Stimulated activated CD4-positive, alpha-beta T cell treated with anti-CD3 and anti-CD28 coated beads, Interleukin-1b, Interleukin-23, amount 100 ng/mL, for 48 hours (primary cell): ENCODE results near the gene GABRB3.
"Not testable (repeated sequence)": the region's sequence is repeated elsewhere in the genome, so short reads cannot be mapped to it uniquely, and the experiment has no call there.

Experiments used
- DNase-seq: peaks from one replicate; pipeline ENCODE4 v3.0.0-alpha.2; 2020

GABRB3 gene

DNA sequence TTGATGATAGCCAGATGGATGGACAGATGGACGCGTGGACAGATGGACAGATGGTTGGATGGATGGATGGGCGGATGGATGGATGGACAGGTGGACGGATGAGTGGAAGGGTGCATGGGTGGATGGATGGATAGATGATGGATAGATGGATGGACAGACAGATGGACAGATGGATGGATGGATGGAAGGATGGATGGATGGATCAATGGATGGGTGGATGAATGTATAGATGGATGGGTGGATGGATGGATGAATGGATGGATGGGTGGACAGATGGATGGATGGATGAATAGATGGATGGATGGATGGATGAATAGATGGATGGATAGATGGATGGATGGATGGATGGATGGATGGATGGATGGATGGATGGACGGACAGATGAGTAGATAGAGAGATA lies 40.9 kb downstream of the GABRB3 start:
- DNase-seq = no peak

- no peak for DNase-seq
Measured at GRCh38 chr15:26729581-26729980, 43.3 kb downstream of the GABRB3 start.

- DNase-seq = no peak
Measured at GRCh38 chr15:26729030-26729429, 43.8 kb downstream of the GABRB3 start.

DNA sequence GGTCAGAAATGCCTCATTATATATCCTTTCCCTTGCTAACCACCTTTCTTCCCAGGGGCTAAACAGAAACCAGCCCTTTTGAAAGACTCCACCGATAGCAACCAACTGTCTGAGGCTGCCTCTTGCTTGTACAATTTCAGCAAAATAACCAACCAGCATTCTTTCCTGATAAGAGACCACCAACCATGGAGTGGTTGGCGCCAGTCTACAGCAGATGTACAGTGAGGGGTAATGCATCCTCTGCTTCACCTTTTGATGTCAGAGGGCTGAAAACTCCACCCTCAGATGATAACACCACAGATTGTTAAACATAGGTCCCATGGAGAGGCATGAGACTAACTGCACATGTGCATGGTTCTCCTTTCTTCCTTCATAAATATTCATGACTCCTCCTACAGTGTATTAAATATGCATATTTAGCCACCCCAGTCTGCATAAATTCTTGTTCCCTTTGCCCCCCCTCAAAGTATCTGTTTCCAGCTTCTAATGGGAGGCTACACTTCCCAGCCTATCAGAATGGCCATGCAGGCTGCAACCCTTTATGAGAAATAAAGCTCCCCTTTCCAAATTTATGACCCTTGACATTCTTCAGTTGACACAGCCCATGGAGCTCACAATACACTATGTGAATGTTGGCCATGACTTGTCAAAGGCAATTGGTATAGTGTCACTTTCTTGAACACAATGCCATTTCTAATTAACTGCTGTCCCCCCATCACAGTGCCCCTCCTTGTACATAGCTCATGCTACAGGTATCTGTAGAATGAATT lies 48.3 kb downstream of the GABRB3 start:
- no peak for DNase-seq

GRCh38 chr15:26722621-26723160 lies 50.2 kb downstream of the GABRB3 start:
- DNase-seq = no peak

GRCh38 chr15:26721232-26721967 lies 51.5 kb downstream of the GABRB3 start:
- no peak for DNase-seq

DNA sequence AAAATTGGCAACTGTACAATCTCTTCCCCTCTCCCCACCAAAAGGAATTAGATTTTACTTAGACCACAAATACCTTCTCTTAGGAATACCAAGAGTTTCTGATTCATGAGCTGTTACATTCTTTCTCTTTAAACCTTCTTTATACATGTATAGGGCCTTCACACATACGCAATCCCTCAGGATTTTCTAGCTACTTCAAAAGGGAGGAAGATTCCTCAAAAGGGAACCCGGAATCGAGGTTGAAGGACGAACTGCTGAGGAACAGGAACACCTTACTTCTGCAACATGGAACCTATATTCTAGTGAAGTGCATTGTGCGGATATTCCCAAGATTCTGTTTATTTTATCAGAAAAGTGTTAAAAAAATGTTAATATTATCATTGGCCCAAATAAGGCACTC lies 52.3 kb downstream of the GABRB3 start:
- DNase-seq = no peak

DNA sequence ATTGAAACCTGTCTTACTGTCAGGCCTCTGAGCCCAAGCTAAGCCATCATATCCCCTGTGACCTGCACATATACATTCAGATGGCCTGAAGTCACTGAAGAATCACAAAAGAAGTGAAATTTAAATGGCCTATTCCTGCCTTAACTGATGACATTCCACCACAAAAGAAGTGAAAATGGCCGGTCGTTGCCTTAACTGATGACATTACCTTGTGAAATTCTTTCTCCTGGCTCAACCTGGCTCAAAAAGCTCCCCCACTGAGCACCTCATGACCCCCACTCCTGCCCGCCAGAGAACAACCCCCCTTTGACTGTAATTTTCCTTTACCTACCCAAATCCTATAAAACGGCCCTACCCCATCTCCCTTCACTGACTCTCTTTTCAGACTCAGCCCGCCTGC lies 53.0 kb downstream of the GABRB3 start:
- DNase-seq = not testable (repeated sequence)

DNA sequence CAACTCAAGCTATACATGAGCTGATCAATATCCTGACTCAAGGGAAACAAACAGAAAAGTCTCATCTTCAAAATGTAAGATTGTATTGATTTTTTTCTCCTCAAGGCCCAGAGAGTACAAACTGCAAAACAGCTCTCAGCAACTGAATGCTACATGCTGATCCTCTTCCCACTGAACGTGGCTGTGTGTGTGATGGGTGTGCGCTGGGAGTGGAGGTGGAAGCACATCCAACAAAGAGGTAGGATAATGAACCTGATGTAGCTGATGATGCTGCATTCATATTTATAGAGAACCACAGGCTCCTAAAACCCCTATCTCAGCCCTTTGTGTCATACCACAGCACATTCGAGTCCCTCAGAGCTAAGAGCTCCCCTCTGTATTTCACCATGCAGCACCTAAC lies 56.8 kb downstream of the GABRB3 start:
- DNase-seq = no peak

GRCh38 chr15:26713498-26713897 lies 59.4 kb downstream of the GABRB3 start:
- DNase-seq = no peak

DNA sequence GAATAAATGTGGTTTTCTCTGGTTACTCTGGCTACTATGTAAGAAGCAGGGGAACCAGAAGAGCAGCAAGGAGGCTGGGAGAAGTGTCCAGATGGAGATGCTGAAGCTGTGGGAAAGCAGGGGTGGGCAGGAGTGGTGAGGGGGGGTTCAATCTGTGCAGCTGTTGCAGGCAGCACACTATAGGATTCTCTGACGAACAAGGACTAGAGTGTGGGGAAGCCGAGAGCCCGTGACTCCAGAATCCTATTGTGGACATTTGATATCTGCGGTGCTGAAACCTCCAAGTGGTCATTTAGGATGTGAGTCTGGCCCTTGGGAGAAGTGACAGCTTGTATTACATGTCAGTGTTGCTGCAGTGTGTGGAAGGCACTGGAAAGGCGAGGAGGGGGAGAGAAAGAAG lies 60.5 kb downstream of the GABRB3 start:
- no peak for DNase-seq

GRCh38 chr15:26711445-26711844 lies 61.4 kb downstream of the GABRB3 start:
- DNase-seq = no peak

DNA sequence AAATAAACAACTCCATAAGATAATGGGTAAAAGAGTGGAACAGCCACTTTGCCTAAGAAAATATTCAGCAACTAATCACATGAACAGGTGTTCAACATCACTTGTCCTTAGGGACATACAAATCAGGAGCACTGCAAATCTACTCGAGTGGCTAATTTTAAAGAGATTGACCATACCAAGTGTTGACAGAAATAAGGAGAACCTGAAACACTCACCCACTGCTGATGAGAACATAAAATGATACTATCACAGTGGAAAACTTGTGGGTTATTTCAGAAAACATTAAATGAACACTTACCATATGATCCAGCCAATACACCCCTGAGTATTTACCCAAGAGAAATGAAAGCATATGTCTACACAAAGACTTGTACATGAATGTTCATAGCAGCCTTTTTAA lies 70.5 kb downstream of the GABRB3 start:
- no peak for DNase-seq

GRCh38 chr15:26698555-26698954 lies 74.3 kb downstream of the GABRB3 start:
- DNase-seq = no peak

DNA sequence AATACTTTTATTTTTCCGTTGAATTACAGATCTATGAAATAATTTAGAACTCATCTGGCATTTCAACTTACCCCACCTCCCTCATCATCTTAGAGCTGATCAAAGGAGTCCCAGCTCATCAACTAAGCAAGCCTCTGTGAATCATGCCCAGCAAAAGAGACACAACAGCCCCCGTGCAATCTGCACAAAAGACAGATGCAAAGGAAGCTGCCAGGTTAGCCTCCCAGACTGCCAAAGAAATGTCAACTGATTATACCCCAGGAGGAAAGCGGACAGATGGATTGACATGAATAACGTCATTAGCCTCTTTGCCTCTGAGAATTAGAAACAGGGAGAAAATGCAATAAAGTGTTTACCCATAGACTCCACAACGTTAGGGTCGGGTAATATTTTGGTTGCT lies 75.0 kb downstream of the GABRB3 start:
- DNase-seq = no peak

- no peak for DNase-seq
Measured at GRCh38 chr15:26691249-26691648, 81.6 kb downstream of the GABRB3 start.

GRCh38 chr15:26690778-26691177 lies 82.1 kb downstream of the GABRB3 start:
- DNase-seq = no peak

DNA sequence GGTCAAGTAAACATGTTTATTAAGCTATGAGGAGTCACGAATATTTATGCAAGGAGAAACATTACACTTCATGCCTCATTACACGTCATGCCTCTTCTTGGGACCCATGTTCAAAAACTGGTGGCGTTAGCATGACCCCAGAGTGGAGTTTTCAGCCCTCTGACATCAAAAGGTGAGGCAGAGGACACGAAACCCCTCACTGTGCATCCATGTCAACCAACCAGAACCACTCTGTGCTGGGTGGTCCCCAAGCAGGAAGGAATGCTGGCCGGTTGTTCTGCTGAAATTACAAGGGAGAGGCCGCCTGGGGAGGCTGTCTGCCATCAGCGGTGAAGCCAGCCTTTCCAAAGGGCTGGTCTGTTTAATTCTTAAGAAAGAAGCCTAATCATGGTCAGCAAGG lies 83.4 kb downstream of the GABRB3 start:
- no peak for DNase-seq

GRCh38 chr15:26686547-26687187 lies 86.2 kb downstream of the GABRB3 start:
- DNase-seq = no peak

- no peak for DNase-seq
Measured at GRCh38 chr15:26682598-26683164, 90.2 kb downstream of the GABRB3 start.

GRCh38 chr15:26679927-26680326 lies 92.9 kb downstream of the GABRB3 start:
- no peak for DNase-seq

DNA sequence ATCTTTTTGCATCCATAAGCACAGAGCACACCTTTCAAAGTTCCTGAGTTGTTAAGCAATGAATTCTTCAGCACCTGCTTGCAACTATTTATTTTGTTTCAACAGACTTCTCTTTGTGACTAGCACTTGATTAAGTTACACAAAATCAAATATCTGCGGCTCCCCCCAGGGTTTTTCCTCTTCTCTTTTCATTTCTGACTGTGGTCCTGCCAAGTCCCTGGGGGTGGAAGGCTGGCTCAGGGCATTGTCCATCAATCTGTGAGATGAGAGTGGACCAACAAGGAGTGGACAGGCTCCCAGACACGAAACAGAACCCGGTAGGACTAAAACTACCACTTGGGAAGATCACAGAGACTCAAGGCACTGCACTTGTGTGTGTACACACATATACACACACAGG lies 96.8 kb downstream of the GABRB3 start:
- no peak for DNase-seq

DNA sequence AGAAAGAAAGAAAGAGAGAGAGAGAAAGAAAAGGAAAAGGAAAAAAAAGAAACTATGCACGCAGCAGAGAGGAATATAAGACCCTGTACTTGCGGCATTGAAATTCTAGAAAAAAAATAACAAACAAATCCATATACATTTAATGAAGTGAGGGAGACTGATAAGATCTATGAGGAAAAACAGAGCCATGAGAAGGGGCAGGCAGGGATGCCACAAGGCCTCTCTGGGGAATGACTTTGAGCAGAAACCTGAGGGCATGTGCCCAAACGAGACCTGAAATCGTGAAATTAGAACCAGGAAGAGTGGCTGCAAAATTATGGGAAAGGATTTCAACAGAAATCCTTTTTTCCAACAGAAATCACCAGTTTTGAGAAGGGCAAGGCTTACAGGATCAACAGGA lies 98.4 kb downstream of the GABRB3 start:
- DNase-seq = no peak
